DMS 273 treated with DMSO at 0.1 percent for 48 hours (cell line): Measurements from ENCODE around the gene SLC4A9.

Experiments used
- DNase-seq: peaks from one replicate; lab custom pipeline; 2025; lab: John Stamatoyannopoulos, UW

The SLC4A9 gene

GRCh38 chr5:140360101-140360500, at the start of gene SLC4A9:
Gene SLC4A9, plus strand, starts transcription at chr5:140360194. Its CDS starts 43 bp downstream, at chr5:140360237.
- no peak for DNase-seq

GRCh38 chr5:140310434-140310833, 49.6 kb upstream of the SLC4A9 start:
- no peak for DNase-seq

GRCh38 chr5:140311011-140311467, 49.0 kb upstream of the SLC4A9 start:
- no peak for DNase-seq

- no peak for DNase-seq
These were observed 47.8 kb upstream of the SLC4A9 start for GRCh38 chr5:140312067-140312790.

GRCh38 chr5:140312791-140313189, 47.2 kb upstream of the SLC4A9 start:
- no peak for DNase-seq

GRCh38 chr5:140317859-140318258, 42.1 kb upstream of the SLC4A9 start:
- no peak for DNase-seq

- DNase-seq, result no peak
These were observed 41.2 kb upstream of the SLC4A9 start for GRCh38 chr5:140318792-140319191.

- DNase-seq, result no peak
These were observed 40.2 kb upstream of the SLC4A9 start for GRCh38 chr5:140319833-140320232.

GRCh38 chr5:140321796-140322195, 38.2 kb upstream of the SLC4A9 start:
- DNase-seq, result no peak

- no peak for DNase-seq
These were observed 37.0 kb upstream of the SLC4A9 start for GRCh38 chr5:140322751-140323731.

- no peak for DNase-seq
These were observed 35.9 kb upstream of the SLC4A9 start for GRCh38 chr5:140324041-140324600.

- no peak for DNase-seq
These were observed 35.3 kb upstream of the SLC4A9 start for GRCh38 chr5:140324617-140325241.

GRCh38 chr5:140325486-140325885, 34.5 kb upstream of the SLC4A9 start:
- DNase-seq, result no peak

- no peak for DNase-seq
These were observed 32.4 kb upstream of the SLC4A9 start for GRCh38 chr5:140327589-140327988.

GRCh38 chr5:140328036-140328764, 31.8 kb upstream of the SLC4A9 start:
- no peak for DNase-seq

- no peak for DNase-seq
These were observed 30.1 kb upstream of the SLC4A9 start for GRCh38 chr5:140329739-140330481.

- no peak for DNase-seq
These were observed 28.4 kb upstream of the SLC4A9 start for GRCh38 chr5:140331638-140332037.

GRCh38 chr5:140336388-140336787, 23.6 kb upstream of the SLC4A9 start:
- DNase-seq, result no peak

- no peak for DNase-seq
These were observed 22.1 kb upstream of the SLC4A9 start for GRCh38 chr5:140337880-140338279.

- no peak for DNase-seq
These were observed 21.7 kb upstream of the SLC4A9 start for GRCh38 chr5:140338336-140338735.

- no peak for DNase-seq
These were observed 21.1 kb upstream of the SLC4A9 start for GRCh38 chr5:140338908-140339307.
